Neuronal stem cell (in vitro differentiated cells): ENCODE results near the gene DCLK1.

Experiments used
- DNase-seq: peaks from one replicate; pipeline ENCODE4 v3.0.0-alpha.2; 2013; ENCODE audit warnings: low spot score
- H2AFZ ChIP-seq: one replicate; pipeline ENCODE4 v1.6.1; 2013; ENCODE audit warnings: mild to moderate bottlenecking, low read length, inconsistent platforms
- H2AK5ac ChIP-seq: 2 replicates; pipeline ENCODE4 v1.6.1; 2013; ENCODE audit warnings: low read depth, mild to moderate bottlenecking, inconsistent platforms, low read length, moderate library complexity, mixed read lengths
- H2BK120ac ChIP-seq: 2 replicates; pipeline ENCODE4 v1.6.1; 2013; ENCODE audit warnings: low read depth, mild to moderate bottlenecking, inconsistent platforms, low read length, moderate library complexity, mixed read lengths
- H2BK12ac ChIP-seq: one replicate; pipeline ENCODE4 v1.6.1; 2013; ENCODE audit warnings: low read length, inconsistent platforms
- H2BK15ac ChIP-seq: 2 replicates; pipeline ENCODE4 v1.6.1; 2013; ENCODE audit warnings: mild to moderate bottlenecking, low read length, inconsistent platforms, mixed read lengths
- H2BK5ac ChIP-seq: one replicate; pipeline ENCODE4 v1.6.1; 2013; ENCODE audit warnings: inconsistent platforms, mild to moderate bottlenecking, low read length, moderate library complexity
- H3K14ac ChIP-seq: one replicate; pipeline ENCODE4 v1.6.1; 2013; ENCODE audit warnings: low read length, inconsistent platforms
- H3K18ac ChIP-seq: 2 replicates; pipeline ENCODE4 v1.6.1; 2013; ENCODE audit warnings: low read length, inconsistent platforms
- H3K23ac ChIP-seq: 2 replicates; pipeline ENCODE4 v1.6.1; 2013; ENCODE audit warnings: low read depth, mild to moderate bottlenecking, mixed read lengths, low read length, inconsistent platforms; ENCODE audit not compliant: poor library complexity
- H3K27ac ChIP-seq: replicated peaks from 3 replicates; pipeline ENCODE4 v1.5.1; 2013; ENCODE audit warnings: low read length, inconsistent platforms
- H3K27me3 ChIP-seq, 3 experiments: 2 replicates each; pipeline ENCODE4 v1.6.1; 2013; ENCODE audit warnings: low read length in 3 of 3, mild to moderate bottlenecking in 2 of 3, inconsistent platforms in 1 of 3, low read depth in 1 of 3, mixed read lengths in 1 of 3, moderate library complexity in 1 of 3; ENCODE audit not compliant: control insufficient read depth in 3 of 3, insufficient read depth in 3 of 3
- H3K36me3 ChIP-seq, 2 donors: replicated peaks in 1 of 2; 2 replicates each; pipeline ENCODE4 v1.6.1; 2013; ENCODE audit warnings: low read length in 2 of 2; ENCODE audit not compliant: control insufficient read depth in 2 of 2, insufficient read depth in 2 of 2
- H3K4ac ChIP-seq: 2 replicates; pipeline ENCODE4 v1.6.1; 2013; ENCODE audit warnings: inconsistent platforms, mild to moderate bottlenecking, low read length, moderate library complexity
- H3K4me1 ChIP-seq, 2 donors: 1 replicate in 1 of 2; 2 replicates in 1 of 2; pipeline ENCODE4 v1.6.1; 2013; ENCODE audit warnings: low read length in 2 of 2, low read depth in 1 of 2; ENCODE audit not compliant: control insufficient read depth in 2 of 2, insufficient read depth in 1 of 2
- H3K4me2 ChIP-seq: one replicate; pipeline ENCODE4 v1.6.1; 2013; ENCODE audit warnings: mild to moderate bottlenecking, low read length, inconsistent platforms; ENCODE audit not compliant: insufficient read depth, poor library complexity, severe bottlenecking
- H3K4me3 ChIP-seq, 2 donors: 2 replicates each; pipeline ENCODE4 v1.5.1; 2013; ENCODE audit warnings: low read length in 2 of 2, mild to moderate bottlenecking in 2 of 2, inconsistent platforms in 1 of 2, moderate library complexity in 1 of 2
- H3K79me1 ChIP-seq: one replicate; pipeline ENCODE4 v1.6.1; 2013; ENCODE audit warnings: low read depth, mild to moderate bottlenecking, inconsistent platforms, low read length, moderate library complexity
- H3K9ac ChIP-seq: one replicate; pipeline ENCODE4 v1.6.1; 2013; ENCODE audit warnings: mild to moderate bottlenecking, low read depth, low read length, inconsistent platforms; ENCODE audit not compliant: poor library complexity
- H3K9me3 ChIP-seq, 2 donors: replicated peaks in 1 of 2; 2 replicates each; pipeline versions ENCODE3 to v1.6.1; 2013; ENCODE audit warnings: low read length in 2 of 2, mild to moderate bottlenecking in 2 of 2, inconsistent platforms in 1 of 2, low read depth in 1 of 2, mixed read lengths in 1 of 2, moderate library complexity in 1 of 2; ENCODE audit not compliant: control insufficient read depth in 2 of 2, insufficient read depth in 1 of 2
- H4K8ac ChIP-seq: one replicate; pipeline ENCODE4 v1.6.1; 2013; ENCODE audit warnings: low read depth, mild to moderate bottlenecking, inconsistent platforms, low read length, moderate library complexity
- H4K91ac ChIP-seq: one replicate; pipeline ENCODE4 v1.6.1; 2013; ENCODE audit warnings: low read length, low read depth, mild to moderate bottlenecking, inconsistent platforms; ENCODE audit not compliant: poor library complexity
- WGBS, 2 donors: extraction: QIAGEN DNeasy Blood & Tissue Kit; methylation state at CpG; one replicate each; pipeline ENCODE4 v1.1.7; 2013; ENCODE audit warnings: missing lambda C conversion rate in 2 of 2, mixed read lengths in 1 of 2; ENCODE audit not compliant: insufficient read length in 2 of 2, insufficient replicate concordance in 1 of 2; ENCODE audit errors: extremely low coverage in 2 of 2; 5-methylcytosine and 5-hydroxymethylcytosine counted together

DCLK1 gene

GRCh38 chr13:35930665-35931631, 200.2 kb downstream of the DCLK1 start:
- Histone ChIP-seq H3K79me1 (no peaks in the 10 kb centered on the region), H4K91ac (no peak overlapping the region), H3K14ac (no peak overlapping the region), H3K23ac (no peak overlapping the region), H3K4ac (no peak overlapping the region), H3K9me3 (peaks cover 1 to 8% of the 10 kb centered on the region in 2 donors), H3K27ac (no peak overlapping the region), H4K8ac (no peak overlapping the region), H3K4me3 (no peak overlapping the region), H2BK12ac (no peak overlapping the region), H3K4me2 (no peak overlapping the region), H3K27me3 (no peaks in the 10 kb centered on the region), H3K4me1 (no peaks in the 10 kb centered on the region), H2BK15ac (no peak overlapping the region), H3K9ac (no peak overlapping the region), H2BK120ac (no peak overlapping the region), H3K36me3 (no peaks in the 10 kb centered on the region), H2AK5ac (no peak overlapping the region), H2AFZ (no peak overlapping the region), H3K18ac (no peak overlapping the region), H2BK5ac (no peak overlapping the region)
- no CpG with 5 or more reads among the region's 4 CpGs for WGBS, 2 donors
- no peak for DNase-seq

- no peak overlapping the region for H4K8ac ChIP-seq
- no peak overlapping the region for H4K91ac ChIP-seq
- H3K9ac ChIP-seq = no peak overlapping the region
- H3K4me1 ChIP-seq = peaks cover 2 to 6% of the 10 kb centered on the region in 2 donors
- H2BK5ac ChIP-seq = no peak overlapping the region
- WGBS, 2 donors = no CpG with 5 or more reads among the region's 4 CpGs
- no peak overlapping the region for H3K4ac ChIP-seq
- no peak overlapping the region for H2AK5ac ChIP-seq
- DNase-seq = no peak
- H2BK15ac ChIP-seq = no peak overlapping the region
- H3K36me3 ChIP-seq = no peaks in the 10 kb centered on the region
- no peak overlapping the region for H2BK120ac ChIP-seq
- H3K14ac ChIP-seq = no peak overlapping the region
- H3K27me3 ChIP-seq = no peaks in the 10 kb centered on the region
- no peak overlapping the region for H3K23ac ChIP-seq
- H3K4me3 ChIP-seq = no peak overlapping the region
- H2BK12ac ChIP-seq = no peak overlapping the region
- H2AFZ ChIP-seq = no peak overlapping the region
- no peak overlapping the region for H3K27ac ChIP-seq
- no peaks in the 10 kb centered on the region for H3K79me1 ChIP-seq
- H3K9me3 ChIP-seq = peaks cover 1 to 8% of the 10 kb centered on the region in 2 donors
- no peak overlapping the region for H3K4me2 ChIP-seq
- H3K18ac ChIP-seq = no peak overlapping the region
Observed at GRCh38 chr13:35927567-35928021, 203.6 kb downstream of the DCLK1 start.

GRCh38 chr13:35926859-35927530, 204.2 kb downstream of the DCLK1 start:
- H3K4me1 ChIP-seq = peaks cover 2 to 6% of the 10 kb centered on the region in 2 donors
- H3K9me3 ChIP-seq = peaks cover 1 to 8% of the 10 kb centered on the region in 2 donors
- H3K18ac ChIP-seq = no peak overlapping the region
- no peak overlapping the region for H3K4me2 ChIP-seq
- no peak overlapping the region for H2BK12ac ChIP-seq
- no peak overlapping the region for H4K8ac ChIP-seq
- H2AK5ac ChIP-seq = no peak overlapping the region
- H4K91ac ChIP-seq = no peak overlapping the region
- WGBS, 2 donors = no CpG with 5 or more reads among the region's 2 CpGs
- H3K36me3 ChIP-seq = no peaks in the 10 kb centered on the region
- H3K4me3 ChIP-seq = no peak overlapping the region
- no peak overlapping the region for H2AFZ ChIP-seq
- H2BK15ac ChIP-seq = no peak overlapping the region
- H3K4ac ChIP-seq = no peak overlapping the region
- no peak overlapping the region for H2BK5ac ChIP-seq
- no peak overlapping the region for H3K27ac ChIP-seq
- no peak for DNase-seq
- H3K9ac ChIP-seq = no peak overlapping the region
- H3K79me1 ChIP-seq = no peaks in the 10 kb centered on the region
- H3K23ac ChIP-seq = no peak overlapping the region
- H3K14ac ChIP-seq = no peak overlapping the region
- no peak overlapping the region for H2BK120ac ChIP-seq
- H3K27me3 ChIP-seq = no peaks in the 10 kb centered on the region

GRCh38 chr13:35925669-35926068, 205.5 kb downstream of the DCLK1 start:
- Histone ChIP-seq H3K4me1 (peaks cover 6% of the 10 kb centered on the region in 2 donors), H4K8ac (no peak overlapping the region), H3K4me2 (no peak overlapping the region), H3K36me3 (no peaks in the 10 kb centered on the region), H3K27ac (no peak overlapping the region), H3K14ac (no peak overlapping the region), H2BK120ac (no peak overlapping the region), H2BK5ac (no peak overlapping the region), H3K9me3 (peaks cover under 1 to 1% of the 10 kb centered on the region in 2 donors), H3K79me1 (no peaks in the 10 kb centered on the region), H3K9ac (no peak overlapping the region), H3K4me3 (no peak overlapping the region), H3K27me3 (no peaks in the 10 kb centered on the region), H2AK5ac (no peak overlapping the region), H3K4ac (no peak overlapping the region), H3K23ac (no peak overlapping the region), H2BK15ac (no peak overlapping the region), H4K91ac (no peak overlapping the region), H3K18ac (no peak overlapping the region), H2AFZ (no peak overlapping the region), H2BK12ac (no peak overlapping the region)
- no peak for DNase-seq
- no CpG with 5 or more reads among the region's 3 CpGs for WGBS, 2 donors
